T-helper 2 cell (primary cell): ENCODE data around the gene B9D2.
A peak's percentile ranks its signal among the peaks of the same experiment; 100 is the strongest.
"Not testable (repeated sequence)": the region's sequence is repeated elsewhere in the genome, so short reads cannot be mapped to it uniquely, and the experiment has no call there.

Source experiments
- DNase-seq, 5 experiments: peaks; one replicate each; pipeline versions ENCODE4 v3.0.0 to v3.0.0-alpha.2; 2012 to 2022

B9D2 gene

GRCh38 chr19:41354343-41354953 lies 9.5 kb downstream of the B9D2 start:
- DNase-seq = no peak

GRCh38 chr19:41353466-41354342 lies 10.2 kb downstream of the B9D2 start, which contains the start of gene TGFB1:
Gene TGFB1 (minus strand): TSS chr19:41353922. CDS start chr19:41353044, 878 bp downstream.
- DNase-seq = peak; percentile 82 to 95 (median 94)

- DNase-seq = peak; percentile 62 to 73 (median 71)
These were observed 11.1 kb downstream of the B9D2 start for GRCh38 chr19:41352609-41353465.

DNA sequence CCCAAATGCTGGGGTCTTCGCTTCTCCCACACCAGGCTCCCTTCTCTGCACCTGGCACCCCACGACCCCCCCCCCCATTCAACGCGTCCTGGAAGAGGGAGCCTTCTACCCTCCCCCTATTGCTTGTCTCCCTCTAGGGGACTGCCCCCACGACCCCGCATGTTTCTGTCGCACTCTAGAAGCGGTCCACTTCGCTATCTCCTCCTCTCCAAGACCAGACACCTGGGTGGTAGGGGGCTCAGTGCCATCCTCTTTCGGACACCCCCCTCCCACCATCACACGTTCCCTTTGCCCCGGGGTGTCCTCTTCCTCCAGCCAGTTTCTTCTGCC lies 11.7 kb downstream of the B9D2 start:
- no peak for DNase-seq

- DNase-seq = peak; percentile 71 to 97 (median 80)
These were observed 12.4 kb downstream of the B9D2 start for GRCh38 chr19:41351339-41352245.

- DNase-seq = no peak
These were observed 13.1 kb downstream of the B9D2 start for GRCh38 chr19:41350735-41351338.

DNA sequence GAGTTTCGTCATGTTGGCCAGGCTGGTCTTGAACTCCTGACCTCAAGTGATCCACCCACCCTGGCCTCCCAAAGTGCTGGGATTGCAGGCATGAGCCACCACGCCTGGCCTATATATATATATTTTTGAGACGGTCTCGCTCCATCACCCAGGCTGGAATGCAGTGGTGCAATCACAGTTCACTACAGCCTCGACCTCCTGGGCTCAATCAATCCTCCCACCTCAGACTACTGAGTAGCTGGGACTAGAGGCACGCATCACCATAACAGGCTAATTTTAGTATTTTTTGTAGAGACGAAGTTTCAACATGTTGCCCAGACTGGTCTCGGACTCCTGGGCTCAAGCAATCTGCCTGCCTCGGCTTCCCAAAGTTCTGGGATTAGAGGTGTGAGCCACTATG lies 17.0 kb downstream of the B9D2 start:
- DNase-seq = not testable (repeated sequence)

GRCh38 chr19:41344162-41344561 lies 19.8 kb downstream of the B9D2 start:
- no peak for DNase-seq

- DNase-seq = peak in 2 of 5 experiments; percentile 25 to 52
These were observed 22.1 kb downstream of the B9D2 start for GRCh38 chr19:41341669-41342490.

- no peak for DNase-seq
These were observed 24.0 kb downstream of the B9D2 start for GRCh38 chr19:41339936-41340335.

DNA sequence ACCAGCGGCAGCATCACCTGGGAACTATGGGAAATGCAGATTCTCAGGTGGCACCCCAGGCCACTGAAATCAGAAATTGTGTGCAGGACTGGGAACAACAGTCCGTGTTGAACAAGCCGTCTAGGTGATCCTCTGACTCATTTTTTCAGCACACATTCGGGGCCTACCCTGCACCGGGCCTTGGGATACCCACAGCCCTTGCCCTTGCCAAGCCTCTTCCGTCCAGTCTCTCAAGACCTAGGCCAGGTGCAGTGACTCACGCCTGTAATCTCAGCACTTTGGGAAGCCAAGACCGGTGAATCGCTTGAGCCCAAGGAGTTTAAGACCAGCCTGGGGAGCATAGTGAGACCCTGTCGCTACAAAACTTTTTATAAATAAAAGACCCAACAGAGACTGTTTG lies 28.5 kb downstream of the B9D2 start:
- no peak for DNase-seq

GRCh38 chr19:41334793-41335192 lies 29.2 kb downstream of the B9D2 start:
- DNase-seq = no peak

- no peak for DNase-seq
These were observed 31.5 kb downstream of the B9D2 start for GRCh38 chr19:41332468-41332867.

- DNase-seq = no peak
These were observed 31.9 kb downstream of the B9D2 start for GRCh38 chr19:41332000-41332399.

DNA sequence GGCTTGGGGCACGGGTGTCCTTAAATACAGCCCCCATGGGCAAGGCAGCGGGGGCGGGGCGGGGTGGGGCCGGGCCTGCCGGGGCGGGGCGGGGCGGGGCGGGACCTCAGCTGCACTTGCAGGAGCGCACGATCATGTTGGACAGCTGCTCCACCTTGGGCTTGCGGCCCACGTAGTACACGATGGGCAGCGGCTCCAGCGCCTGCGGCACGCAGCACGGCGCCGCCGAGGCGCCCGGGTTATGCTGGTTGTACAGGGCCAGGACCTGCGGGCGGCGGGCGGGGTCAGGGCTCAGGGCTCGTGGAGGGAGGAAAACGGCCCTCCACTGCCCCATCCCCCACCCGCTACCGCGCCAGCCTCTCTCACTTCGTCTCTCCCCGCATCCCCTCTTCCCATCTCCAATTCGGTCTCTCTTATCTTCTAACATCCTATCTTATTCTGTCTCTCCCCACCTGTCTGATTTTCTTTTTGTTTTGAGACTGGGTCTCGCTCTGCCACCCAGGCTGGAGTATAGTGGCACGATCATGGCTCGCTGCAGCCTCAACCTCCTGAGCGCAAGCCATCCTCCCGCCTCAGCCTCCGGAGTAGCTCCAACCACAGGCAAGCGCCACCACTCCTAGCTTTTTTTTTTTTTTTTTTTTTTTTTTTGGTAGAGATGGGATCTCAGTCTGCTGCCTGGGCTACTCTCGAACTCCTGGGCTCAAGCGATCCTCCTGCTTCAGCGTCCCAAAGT lies 32.8 kb downstream of the B9D2 start:
- DNase-seq = peak in 1 of 5 experiments; percentile 23

DNA sequence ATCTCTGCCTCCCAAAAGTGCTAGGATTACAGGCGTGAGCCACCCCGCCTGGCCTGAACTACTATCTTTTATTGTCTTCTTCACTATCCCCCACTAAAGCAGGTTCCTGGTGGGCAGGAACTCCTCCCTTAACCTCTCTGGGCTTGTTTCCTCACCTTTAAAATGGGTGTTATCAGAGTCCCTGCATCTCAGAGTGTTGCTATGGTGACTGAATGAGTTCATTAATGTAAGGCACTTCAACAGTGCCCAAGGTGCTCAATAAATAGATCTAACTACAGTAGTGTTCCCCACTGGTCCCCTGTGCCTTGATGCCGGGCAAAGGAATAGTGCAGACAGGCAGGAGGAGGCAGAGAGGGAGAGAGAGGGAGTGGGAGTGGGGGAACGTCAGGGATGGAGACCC lies 33.5 kb downstream of the B9D2 start:
- DNase-seq = peak in 1 of 5 experiments; percentile 49

GRCh38 chr19:41328842-41329225 lies 35.1 kb downstream of the B9D2 start:
- DNase-seq = no peak

- peak in 3 of 5 experiments; percentile 30 to 81 (median 45) for DNase-seq
These were observed 35.6 kb downstream of the B9D2 start for GRCh38 chr19:41328157-41328841.

- peak; percentile 62 to 100 (median 73) for DNase-seq
These were observed 36.3 kb downstream of the B9D2 start for GRCh38 chr19:41327576-41328156.
